H1 (cell line): ENCODE measurements around the gene SOBP. TPM values are rescaled to one million over a fixed set of nuclear protein-coding genes. Genes with fewer than 3 reads are reported as not detected.

Source experiments
- CTCF ChIA-PET: fragments of 300-600 bp; sonication (Branson Sonifier 250); formaldehyde crosslinking; loops from one replicate; lab custom pipeline; 2021; ENCODE audit not compliant: partially characterized antibody; lab: Charles Lee
- POLR2A ChIA-PET: fragments of 300-600 bp; sonication (Branson Sonifier 250); formaldehyde crosslinking; loops from one replicate; lab custom pipeline; 2021; ENCODE audit warnings: inconsistent platforms; ENCODE audit not compliant: partially characterized antibody; lab: Charles Lee
- DNase-seq, 2 experiments: peaks; one replicate each; pipeline versions ENCODE4 v3.0.0 to v3.0.0-alpha.2; 2010 to 2022; ENCODE audit warnings: low spot score in 2 of 2, low read depth in 1 of 2, mixed read lengths in 1 of 2
- FAIRE-seq: peaks from 2 replicates; lab custom pipeline; 2011; peaks lifted over from hg19 to GRCh38; lab: Jason Lieb, UNC
- H2AFZ ChIP-seq: 2 replicates; pipeline ENCODE4 v1.8.1; 2012; ENCODE audit warnings: low read length, inconsistent platforms
- H2AK5ac ChIP-seq: 2 replicates; pipeline ENCODE4 v1.6.1; 2013; ENCODE audit warnings: low read depth, low read length
- H2BK120ac ChIP-seq: replicated peaks from 2 replicates; pipeline ENCODE3; 2013; ENCODE audit warnings: low read depth, low read length, inconsistent platforms
- H2BK12ac ChIP-seq: 2 replicates; pipeline ENCODE4 v1.6.1; 2013; ENCODE audit warnings: low read depth, low read length
- H2BK15ac ChIP-seq: 2 replicates; pipeline ENCODE4 v1.6.1; 2013; ENCODE audit warnings: low read length
- H2BK20ac ChIP-seq: 2 replicates; pipeline ENCODE4 v1.6.1; 2013; ENCODE audit warnings: low read length
- H2BK5ac ChIP-seq: 2 replicates; pipeline ENCODE4 v1.6.1; 2013; ENCODE audit warnings: low read depth, low read length
- H3K14ac ChIP-seq: 2 replicates; pipeline ENCODE4 v1.6.1; 2013; ENCODE audit warnings: inconsistent platforms; ENCODE audit not compliant: insufficient read length
- H3K18ac ChIP-seq: 2 replicates; pipeline ENCODE4 v1.6.1; 2013; ENCODE audit warnings: low read length; ENCODE audit errors: extremely low read depth
- H3K23ac ChIP-seq: 2 replicates; pipeline ENCODE4 v1.6.1; 2013; ENCODE audit warnings: inconsistent platforms; ENCODE audit not compliant: insufficient read length
- H3K23me2 ChIP-seq: 2 replicates; pipeline ENCODE4 v1.6.1; 2013; ENCODE audit warnings: low read depth, low read length
- H3K27ac ChIP-seq: 2 replicates; pipeline ENCODE4 v1.6.1; 2011; ENCODE audit warnings: low read depth, low read length, inconsistent platforms
- H3K27me3 ChIP-seq, 4 experiments: replicated peaks in 1 of 4; 1 replicate in 1 of 4; 2 replicates in 3 of 4; pipeline versions ENCODE4 v1.6.1 to v1.8.1; 2011 to 2013; ENCODE audit warnings: low read length in 3 of 4, mild to moderate bottlenecking in 3 of 4, inconsistent platforms in 2 of 4, mixed read lengths in 2 of 4, moderate library complexity in 1 of 4; ENCODE audit not compliant: control insufficient read depth in 3 of 4, insufficient read depth in 3 of 4; ENCODE audit errors: extremely low read depth in 1 of 4
- H3K36me3 ChIP-seq, 4 experiments: 2 replicates each; pipeline versions ENCODE4 v1.6.1 to v1.8.1; 2011 to 2013; ENCODE audit warnings: mild to moderate bottlenecking in 4 of 4, low read length in 3 of 4, moderate library complexity in 2 of 4, control low read depth in 1 of 4, inconsistent platforms in 1 of 4; ENCODE audit not compliant: insufficient read depth in 4 of 4, control insufficient read depth in 2 of 4
- H3K4ac ChIP-seq: replicated peaks from 2 replicates; pipeline ENCODE3; 2013; ENCODE audit warnings: low read length, low read depth, mixed read lengths, inconsistent platforms; ENCODE audit not compliant: insufficient read length
- H3K4me1 ChIP-seq, 4 experiments: replicated peaks in 1 of 4; 1 replicate in 1 of 4; 2 replicates in 3 of 4; pipeline versions ENCODE4 v1.6.1 to v1.8.1; 2011 to 2013; ENCODE audit warnings: low read length in 3 of 4, inconsistent platforms in 2 of 4, mixed read lengths in 1 of 4; ENCODE audit not compliant: insufficient read depth in 4 of 4, control insufficient read depth in 3 of 4
- H3K4me2 ChIP-seq, 2 experiments: 2 replicates each; pipeline versions ENCODE4 v1.6.1 to v1.8.1; 2011 to 2013; ENCODE audit warnings: low read depth in 2 of 2, low read length in 2 of 2, control low read depth in 1 of 2, inconsistent platforms in 1 of 2, mild to moderate bottlenecking in 1 of 2; ENCODE audit not compliant: insufficient read depth in 1 of 2
- H3K4me3 ChIP-seq, 4 experiments: fragments of 200-600, 300-600 bp in 1 of 4; sonication (generic), shearing (Covaris generic), sonication (Bioruptor Twin) in 1 of 4; 2 replicates each; pipeline versions ENCODE4 v1.5.1 to v1.8.1; 2011 to 2016; ENCODE audit warnings: low read length in 4 of 4, low read depth in 3 of 4, control low read depth in 2 of 4, inconsistent platforms in 2 of 4, mild to moderate bottlenecking in 2 of 4, mixed read lengths in 1 of 4, moderate library complexity in 1 of 4; ENCODE audit not compliant: insufficient read depth in 2 of 4; ENCODE audit errors: extremely low read depth in 1 of 4
- H3K56ac ChIP-seq: replicated peaks from 2 replicates; pipeline ENCODE3; 2013; ENCODE audit warnings: low read depth, mild to moderate bottlenecking, mixed read lengths, low read length, inconsistent platforms; ENCODE audit not compliant: insufficient read length
- H3K79me1 ChIP-seq: 2 replicates; pipeline ENCODE4 v1.6.1; 2013; ENCODE audit warnings: low read depth, low read length, control low read depth
- H3K79me2 ChIP-seq, 2 experiments: 2 replicates each; pipeline versions ENCODE4 v1.6.1 to v1.8.1; 2012 to 2013; ENCODE audit warnings: low read length in 2 of 2, mild to moderate bottlenecking in 2 of 2, inconsistent platforms in 1 of 2; ENCODE audit not compliant: insufficient read depth in 2 of 2, control insufficient read depth in 1 of 2
- H3K9ac ChIP-seq, 4 experiments: replicated peaks in 1 of 4; 1 replicate in 1 of 4; 2 replicates in 3 of 4; pipeline versions ENCODE4 v1.6.1 to v1.8.1; 2011 to 2013; ENCODE audit warnings: low read depth in 3 of 4, low read length in 3 of 4, control low read depth in 2 of 4, mild to moderate bottlenecking in 2 of 4, moderate library complexity in 2 of 4, inconsistent platforms in 1 of 4; ENCODE audit errors: extremely low read depth in 1 of 4
- H3K9me3 ChIP-seq, 2 experiments: 2 replicates each; pipeline versions ENCODE4 v1.6.1 to v1.8.1; 2012 to 2013; ENCODE audit warnings: mild to moderate bottlenecking in 2 of 2, moderate library complexity in 2 of 2, control low read depth in 1 of 2, inconsistent platforms in 1 of 2, low read depth in 1 of 2, low read length in 1 of 2, mixed read lengths in 1 of 2; ENCODE audit not compliant: insufficient read depth in 2 of 2
- H4K20me1 ChIP-seq, 2 experiments: replicated peaks in 1 of 2; 2 replicates each; pipeline versions ENCODE3 to v1.8.1; 2011 to 2013; ENCODE audit warnings: inconsistent platforms in 2 of 2, low read length in 2 of 2, mild to moderate bottlenecking in 1 of 2; ENCODE audit not compliant: insufficient read depth in 2 of 2, control insufficient read depth in 1 of 2
- H4K5ac ChIP-seq: 2 replicates; pipeline ENCODE4 v1.6.1; 2013; ENCODE audit warnings: low read length, low read depth, mixed read lengths, inconsistent platforms; ENCODE audit not compliant: insufficient read length
- H4K8ac ChIP-seq: 2 replicates; pipeline ENCODE4 v1.8.0; 2013; ENCODE audit warnings: mild to moderate bottlenecking, moderate library complexity, low read length, inconsistent platforms; ENCODE audit not compliant: insufficient read depth; ENCODE audit errors: extremely low read depth
- H4K91ac ChIP-seq: replicated peaks from 2 replicates; pipeline ENCODE3; 2013; ENCODE audit warnings: low read length, mixed read lengths, inconsistent platforms; ENCODE audit not compliant: insufficient read length
- KDM1A ChIP-seq: fragments of 200-600, 300-600 bp; sonication (generic); IDR thresholded peaks from 2 replicates; pipeline ENCODE4 v1.7.1; 2016; ENCODE audit warnings: mild to moderate bottlenecking, low read length, borderline replicate concordance
- SIX5 ChIP-seq: IDR thresholded peaks from 2 replicates; pipeline ENCODE4 v1.6.1; 2011; ENCODE audit warnings: mild to moderate bottlenecking, low read depth, low read length
- SUZ12 ChIP-seq: fragments of 200-600 bp; sonication (generic); IDR thresholded peaks from 2 replicates; pipeline ENCODE4 v1.6.1; 2012; ENCODE audit warnings: mild to moderate bottlenecking, inconsistent platforms, low read length, moderate library complexity, mixed read lengths
- WGBS, 2 experiments: shearing (Covaris generic) in 1 of 2; methylation state at CpG; one replicate each; pipeline versions ENCODE4 v1.1.6 to v1.1.7; 2013 to 2015; ENCODE audit warnings: low lambda C conversion rate in 2 of 2, mixed read lengths in 2 of 2, inconsistent platforms in 1 of 2, low coverage in 1 of 2, missing lambda C conversion rate in 1 of 2; ENCODE audit not compliant: insufficient replicate concordance in 2 of 2, insufficient coverage in 1 of 2, insufficient read length in 1 of 2; ENCODE audit errors: extremely low coverage in 1 of 2, missing lambda C conversion rate in 1 of 2; 5-methylcytosine and 5-hydroxymethylcytosine counted together
- polyA plus RNA-seq, 7 experiments: library from polyadenylated mRNA; depleted of rRNA in 3 of 7; stranded (reverse) in 5 of 7; unstranded in 2 of 7; fragments of >200 nt in 5 of 7; fragments of 200-250 nt in 2 of 7; gene quantifications; 1 replicate in 5 of 7; 2 replicates in 1 of 7; 4 replicates in 1 of 7; pipeline versions ENCODE4 v1.2.1 to v1.2.3, GENCODE V29; 2011 to 2013; ENCODE audit warnings: missing spikeins in 2 of 7, mixed read lengths in 2 of 7
- total RNA-seq: library from RNA; stranded (reverse); fragmentation: NEBNext Ultra II Directional; extraction: Animal tissue kit (Norgen Biotek cat#: 25700); gene quantifications from 2 replicates; pipeline ENCODE4 v1.2.1, GENCODE V29; 2021

The SOBP gene
- total and polyA plus RNA-seq, 2 of the 8 experiments (the other 6 are each of a cell fraction or from before 2014, with no cell fraction given): 0.45 to 6.2 TPM

DNA sequence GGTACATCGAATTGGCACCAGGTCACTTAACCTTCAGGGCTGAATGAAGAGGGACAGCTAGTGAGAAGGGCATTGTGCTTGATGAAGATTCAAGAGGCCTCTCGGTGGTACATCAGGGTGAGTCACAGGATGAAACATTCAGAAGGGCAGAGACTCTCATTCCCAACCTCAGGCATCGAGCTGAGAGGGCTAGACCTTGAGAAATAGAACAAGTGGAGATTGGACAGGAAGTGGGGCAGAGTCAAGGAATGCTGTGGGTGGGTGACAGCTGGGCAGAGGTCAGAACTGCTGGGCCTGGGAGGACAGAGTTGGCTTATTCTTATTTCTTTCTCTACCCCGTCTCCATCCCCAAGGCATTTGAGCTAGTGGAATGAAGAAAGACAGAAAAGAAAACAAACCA lies 208.2 kb downstream of the SOBP start:
- Histone ChIP-seq H2BK20ac (no peak overlapping the region), H4K5ac (no peak overlapping the region), H3K27me3 (no peaks in the 10 kb centered on the region), H2BK120ac (no peak overlapping the region), H2AK5ac (no peak overlapping the region), H4K8ac (no peak overlapping the region), H3K23ac (no peak overlapping the region), H2BK12ac (no peak overlapping the region; the same call in 1 of the 2 replicates), H2BK5ac (no peak overlapping the region), H3K4me2 (no peak overlapping the region), H3K14ac (no peak overlapping the region), H4K91ac (no peak overlapping the region), H3K36me3 (no peaks in the 10 kb centered on the region), H4K20me1 (no peaks in the 10 kb centered on the region), H3K23me2 (no peaks in the 10 kb centered on the region), H3K9me3 (no peaks in the 10 kb centered on the region), H3K4me1 (peaks cover 0 to 10% (median 6%) of the 10 kb centered on the region in 4 experiments; a peak in 4 of 7 replicates), H3K56ac (no peak overlapping the region), H3K27ac (no peak overlapping the region), H2AFZ (no peak overlapping the region), H3K4ac (no peak overlapping the region), H3K79me2 (no peaks in the 10 kb centered on the region), H2BK15ac (no peak overlapping the region), H3K79me1 (no peaks in the 10 kb centered on the region), H3K9ac (no peak overlapping the region), H3K18ac (no peak overlapping the region), H3K4me3 (no peak overlapping the region)
- TF ChIP-seq SIX5 (no peak), KDM1A (no peak), SUZ12 (no peak)
- ChIA-PET CTCF (interaction anchor here (1.3 to 5.4 kb wide), 6 partner anchors 8 to 51 kb away, joined by 3 to 47 read pairs (median 6); no protein-coding TSS in a partner anchor), POLR2A (interaction anchor here (0.9 kb wide), 1 partner anchor 10 kb away, joined by 3 read pairs; no protein-coding TSS in a partner anchor)
- FAIRE-seq (no peak), DNase-seq (no peak)
- WGBS, 2 experiments: 96% methylated on average over 4 of the region's 4 CpGs; no CpG with 5 or more reads in 1 of the 2 experiments
